Measurements from ENCODE around the gene BID. TPM values are rescaled to one million over a fixed set of nuclear protein-coding genes. Genes with fewer than 3 reads are reported as not detected.
A peak's percentile ranks its signal among the peaks of the same experiment; 100 is the strongest.

Gene BID
- total and polyA plus RNA-seq, 2 of the 8 experiments (the other 6 are each of a cell fraction or from before 2014, with no cell fraction given) = 39.3 to 114 TPM

- H3K14ac ChIP-seq (ENCODE audit: insufficient read length) = no peak overlapping the region
- no peaks in the 10 kb centered on the region for H3K27me3 ChIP-seq (replicated peaks in 1 of 4; ENCODE audit: control insufficient read depth in 3 of 4, extremely low read depth in 1 of 4, insufficient read depth in 3 of 4, low read length in 3 of 4)
- H2BK120ac ChIP-seq (replicated peaks; ENCODE audit: low read depth, low read length) = no peak overlapping the region
- H4K91ac ChIP-seq (replicated peaks; ENCODE audit: insufficient read length, low read length) = no peak overlapping the region
- no peak overlapping the region for H3K18ac ChIP-seq (ENCODE audit: extremely low read depth, low read length)
- no peak overlapping the region for H2BK20ac ChIP-seq (ENCODE audit: low read length)
- H2AFZ ChIP-seq (ENCODE audit: low read length) = no peak overlapping the region
- H3K4me1 ChIP-seq (replicated peaks in 1 of 4; ENCODE audit: control insufficient read depth in 3 of 4, insufficient read depth in 4 of 4, low read length in 3 of 4) = peaks cover 0 to 7% (median 4%) of the 10 kb centered on the region in 4 experiments; a peak in 5 of 7 replicates
- H3K23me2 ChIP-seq (ENCODE audit: low read depth, low read length) = no peaks in the 10 kb centered on the region
- CTCF ChIA-PET (ENCODE audit: partially characterized antibody) = interaction anchor here (0.6 to 12.0 kb wide), 28 partner anchors 8 to 1102 kb away, joined by 3 to 174 read pairs (median 6); no protein-coding TSS in a partner anchor
- DNase-seq (ENCODE audit: low read depth in 1 of 2, low spot score in 2 of 2) = peak; percentile 80 to 96
- H2BK5ac ChIP-seq (ENCODE audit: low read depth, low read length) = no peak overlapping the region
- no peak overlapping the region for H4K5ac ChIP-seq (ENCODE audit: insufficient read length, low read depth, low read length)
- no peak overlapping the region for H3K4me2 ChIP-seq (ENCODE audit: insufficient read depth in 1 of 2, low read depth in 2 of 2, low read length in 2 of 2)
- peaks cover 2 to 3% of the 10 kb centered on the region in 2 experiments for H4K20me1 ChIP-seq (replicated peaks in 1 of 2; ENCODE audit: control insufficient read depth in 1 of 2, insufficient read depth in 2 of 2, low read length in 2 of 2)
- no peak overlapping the region for H2AK5ac ChIP-seq (ENCODE audit: low read depth, low read length)
- no peaks in the 10 kb centered on the region for H3K79me1 ChIP-seq (ENCODE audit: low read depth, low read length)
- no peak overlapping the region for H3K4me3 ChIP-seq (ENCODE audit: extremely low read depth in 1 of 4, insufficient read depth in 2 of 4, low read depth in 3 of 4, low read length in 4 of 4)
- H2BK15ac ChIP-seq (ENCODE audit: low read length) = no peak overlapping the region
- H3K79me2 ChIP-seq (ENCODE audit: control insufficient read depth in 1 of 2, insufficient read depth in 2 of 2, low read length in 2 of 2) = no peaks in the 10 kb centered on the region
- no peak overlapping the region for H2BK12ac ChIP-seq (ENCODE audit: low read depth, low read length)
- no peak overlapping the region for H3K23ac ChIP-seq (ENCODE audit: insufficient read length)
- H3K9ac ChIP-seq (replicated peaks in 1 of 4; ENCODE audit: extremely low read depth in 1 of 4, low read depth in 3 of 4, low read length in 3 of 4) = no peak overlapping the region; a peak in 1 of 7 replicates
- H3K27ac ChIP-seq (ENCODE audit: low read depth, low read length) = no peak overlapping the region
- no peak overlapping the region for H3K56ac ChIP-seq (replicated peaks; ENCODE audit: insufficient read length, low read depth, low read length)
- WGBS, 2 experiments (ENCODE audit: extremely low coverage in 1 of 2, insufficient coverage in 1 of 2, insufficient read length in 1 of 2, insufficient replicate concordance in 2 of 2, low coverage in 1 of 2, low lambda C conversion rate in 2 of 2, missing lambda C conversion rate in 1 of 2) = 59% methylated on average over 9 of the region's 9 CpGs; no CpG with 5 or more reads in 1 of the 2 experiments
- peak; percentile 52 for FAIRE-seq
- no peaks in the 10 kb centered on the region for H3K36me3 ChIP-seq (ENCODE audit: control insufficient read depth in 2 of 4, insufficient read depth in 4 of 4, low read length in 3 of 4)
- POLR2A ChIA-PET (ENCODE audit: partially characterized antibody) = interaction anchor here (0.6 to 2.6 kb wide), 3 partner anchors 30 to 38 kb away, joined by 3 to 13 read pairs (median 4); no protein-coding TSS in a partner anchor
- H4K8ac ChIP-seq (ENCODE audit: extremely low read depth, insufficient read depth, low read length) = no peak overlapping the region
- no peaks in the 10 kb centered on the region for H3K9me3 ChIP-seq (ENCODE audit: insufficient read depth in 2 of 2, low read depth in 1 of 2, low read length in 1 of 2)
- H3K4ac ChIP-seq (replicated peaks; ENCODE audit: insufficient read length, low read depth, low read length) = no peak overlapping the region
- TF ChIP-seq E2F6 (IDR thresholded peaks at IDR 0.05) = no peak
- no peak for TF ChIP-seq PHF8 (conservative IDR thresholded peaks at IDR 0.05; ENCODE audit: low read depth, low read length)
- 0 out of 2 replicates have a peak, but pooled peaks have one; percentile 32 for TF ChIP-seq GABPA (IDR thresholded peaks at IDR 0.05; ENCODE audit: borderline replicate concordance, insufficient read depth, low read length)
- peak; percentile 75; the same call in 1 of the 2 replicates for TF ChIP-seq TCF12 (IDR thresholded peaks at IDR 0.05; ENCODE audit: low read depth, low read length)
- peak; percentile 90 to 98 (median 96) for TF ChIP-seq CTCF (IDR thresholded peaks at IDR 0.05; ENCODE audit: control extremely low read depth in 1 of 3, insufficient read depth in 1 of 3, low read depth in 1 of 3, low read length in 3 of 3)
- no peak for TF ChIP-seq KDM4A (IDR thresholded peaks at IDR 0.05; ENCODE audit: low read depth, low read length, severe bottlenecking)
- no peak for TF ChIP-seq NRF1 (IDR thresholded peaks at IDR 0.05; ENCODE audit: low read depth, low read length)
- TF ChIP-seq EP300 (IDR thresholded peaks at IDR 0.05; ENCODE audit: borderline replicate concordance in 1 of 2, low read depth in 2 of 2, low read length in 2 of 2) = peak in 1 of 2 experiments; percentile 64; a peak in 1 of 3 replicates
- TF ChIP-seq YY1 (IDR thresholded peaks at IDR 0.05; ENCODE audit: low read depth, low read length) = 0 out of 2 replicates have a peak, but pooled peaks have one; percentile 13
Observed at GRCh38 chr22:17742527-17742902, 31.8 kb downstream of the BID start.
